GM18907 (cell line): ENCODE data around the gene OMD.

Source experiments
- ATAC-seq: cut with Tn5 transposase; IDR thresholded peaks from one replicate; pipeline ENCODE4 v1.9.1; 2021; ENCODE audit warnings: mild to moderate bottlenecking, moderate library complexity; ENCODE audit not compliant: unreplicated experiment

Gene OMD

DNA sequence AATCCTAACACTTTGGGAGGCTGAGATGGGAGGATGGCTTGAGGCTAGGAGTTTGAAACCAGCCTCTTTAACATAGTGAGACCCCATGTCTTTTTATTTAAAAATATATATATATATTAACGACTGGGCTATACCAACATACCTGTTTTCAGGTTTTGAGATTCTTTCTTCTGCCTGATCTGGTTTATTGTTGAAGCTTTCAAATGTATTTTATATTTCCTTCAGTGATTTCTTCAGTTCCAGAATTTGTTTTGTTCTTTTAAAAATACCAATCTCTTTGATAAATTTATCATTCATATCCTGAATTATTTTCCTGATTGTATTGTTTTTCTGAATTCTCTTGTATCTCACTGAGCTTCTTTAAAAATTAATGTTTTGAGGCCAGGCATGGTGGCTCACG, 51.1 kb downstream of the OMD start:
- no peak for ATAC-seq

DNA sequence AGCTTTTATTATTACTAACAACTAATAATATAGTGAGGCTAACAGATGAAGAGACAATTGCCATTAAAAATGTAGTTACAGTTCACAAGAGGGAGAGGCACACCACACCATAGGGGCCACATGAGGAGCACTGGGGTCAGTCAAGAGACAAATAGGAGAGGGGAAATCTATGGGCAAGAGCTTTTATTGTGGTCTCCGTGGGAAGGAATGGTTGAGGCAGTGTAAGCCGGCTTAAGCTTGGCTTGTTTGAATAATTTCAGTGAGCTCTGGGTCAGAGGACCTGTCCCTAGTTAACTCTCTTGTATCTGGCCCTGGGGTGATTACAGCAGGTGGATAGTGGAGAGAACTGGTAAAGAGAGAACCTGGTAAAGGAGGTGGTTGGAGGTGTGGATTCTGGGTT, 55.2 kb downstream of the OMD start:
- ATAC-seq = no peak
